Activated B cell treated with CpG ODN at 0.5 μM for 24 hours (primary cell): ENCODE measurements around the gene ALCAM. TPM values are rescaled to one million over a fixed set of nuclear protein-coding genes. Genes with fewer than 3 reads are reported as not detected.

Experiments used
- ATAC-seq: fragments of 200-7000 bp; cut with Tn5 transposase; one replicate; pipeline ENCODE4 v1.10.0; 2021; ENCODE audit warnings: low read depth, mild to moderate bottlenecking, moderate library complexity
- CTCF ChIA-PET: fragments of 350-600 bp; sonication (Branson Sonifier 250); formaldehyde crosslinking; loops from one replicate; lab custom pipeline; 2021; ENCODE audit warnings: antibody characterized with exemption; lab: Charles Lee
- POLR2A ChIA-PET: fragments of 350-600 bp; sonication (Branson Sonifier 250); formaldehyde crosslinking; loops from one replicate; lab custom pipeline; 2021; ENCODE audit warnings: antibody characterized with exemption; lab: Charles Lee
- DNase-seq: peaks from one replicate; pipeline ENCODE4 v3.0.0; 2022
- H3K27ac Mint-ChIP-seq: one replicate; pipeline ENCODE4 v1.8.0; 2020; ENCODE audit warnings: mixed read lengths
- H3K27me3 Mint-ChIP-seq: one replicate; pipeline ENCODE4 v1.8.0; 2021; ENCODE audit warnings: mixed read lengths
- H3K36me3 Mint-ChIP-seq: one replicate; pipeline ENCODE4 v1.8.0; 2021; ENCODE audit warnings: low read depth, mixed read lengths
- H3K4me1 Mint-ChIP-seq: one replicate; pipeline ENCODE4 v1.8.0; 2021; ENCODE audit warnings: mixed read lengths
- H3K4me3 Mint-ChIP-seq: one replicate; pipeline ENCODE4 v1.8.0; 2020; ENCODE audit warnings: mild to moderate bottlenecking, mixed read lengths
- H3K9me3 Mint-ChIP-seq: one replicate; pipeline ENCODE4 v1.8.0; 2020; ENCODE audit warnings: mixed read lengths
- CTCF ChIP-seq: fragments of 200-600 bp; IDR thresholded peaks from one replicate; pipeline ENCODE4 v1.8.0; 2022; ENCODE audit warnings: antibody characterized with exemption, mild to moderate bottlenecking
- intact Hi-C: fragments of 100-400 bp; cut with micrococcal nuclease; formaldehyde crosslinking; loops from one replicate; pipeline ENCODE4 v1.15.1; 2024
- total RNA-seq: library from RNA; stranded (reverse); gene quantifications from 2 replicates; pipeline ENCODE4 v1.2.3, GENCODE V29; 2022

Gene ALCAM
- total RNA-seq, 1 donor from 2014 or later, result 28.5 TPM

- peaks cover 71% of the 10 kb centered on the region for H3K36me3 Mint-ChIP-seq
Observed at GRCh38 chr3:105539897-105540296, 173.2 kb downstream of the ALCAM start.

DNA sequence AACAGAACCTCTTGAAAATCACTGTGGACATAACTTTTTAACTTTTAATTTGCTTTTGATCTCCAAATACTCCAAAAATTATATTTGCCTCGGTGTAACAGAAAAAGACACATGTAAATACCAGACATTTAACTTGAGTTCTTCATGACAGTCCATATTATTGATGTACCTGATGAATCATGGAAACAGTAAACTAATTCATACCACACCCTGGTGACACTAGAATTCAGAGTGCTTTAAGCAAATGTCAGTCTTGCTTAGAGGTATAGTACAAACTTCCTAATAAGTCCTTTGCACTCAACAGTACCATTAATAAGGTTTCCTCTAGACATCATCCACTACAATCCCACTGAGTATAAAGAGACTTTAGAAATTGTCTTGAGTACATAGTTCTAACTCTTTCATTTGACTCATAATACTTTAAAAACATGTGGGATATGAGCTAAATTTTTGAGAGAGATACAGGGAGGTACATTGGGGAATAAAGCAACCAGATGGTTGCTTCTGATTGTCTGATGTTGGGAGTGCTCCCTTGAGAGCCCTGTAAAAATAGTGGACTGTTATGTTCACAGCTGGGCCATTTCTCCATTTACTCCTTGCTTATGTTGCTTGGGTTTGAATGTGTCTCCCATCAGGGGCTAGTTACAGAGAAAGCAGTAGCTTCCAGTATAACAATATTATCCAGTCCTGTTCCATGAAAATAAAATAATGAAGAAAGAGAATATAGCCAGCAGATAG lies 175.7 kb downstream of the ALCAM start:
- Mint-ChIP-seq H3K36me3 (peaks cover 81% of the 10 kb centered on the region), H3K9me3 (no peaks in the 10 kb centered on the region), H3K4me1 (no peaks in the 10 kb centered on the region), H3K4me3 (no peak overlapping the region), H3K27ac (no peak overlapping the region), H3K27me3 (no peaks in the 10 kb centered on the region)
- intact Hi-C loops, result no loop called here
- CTCF ChIA-PET, result no interaction called here
- no peak for TF ChIP-seq CTCF
- POLR2A ChIA-PET, result no interaction called here
- no peak for ATAC-seq
- DNase-seq, result no peak

More at GRCh38 chr3:105539897-105540296, 173.2 kb downstream of the ALCAM start:
- ChIA-PET POLR2A (no interaction called here), CTCF (no interaction called here)
- H3K27me3 Mint-ChIP-seq, result no peaks in the 10 kb centered on the region
- intact Hi-C loops, result no loop called here
- H3K4me1 Mint-ChIP-seq, result no peaks in the 10 kb centered on the region
- ATAC-seq (no peak), DNase-seq (no peak)
- no peak for TF ChIP-seq CTCF
- no peak overlapping the region for H3K27ac Mint-ChIP-seq
- no peaks in the 10 kb centered on the region for H3K9me3 Mint-ChIP-seq
- no peak overlapping the region for H3K4me3 Mint-ChIP-seq

- Mint-ChIP-seq H3K36me3 (peaks cover 89% of the 10 kb centered on the region), H3K9me3 (no peaks in the 10 kb centered on the region), H3K27me3 (no peaks in the 10 kb centered on the region), H3K4me3 (no peak overlapping the region), H3K4me1 (no peaks in the 10 kb centered on the region), H3K27ac (no peak overlapping the region)
- TF ChIP-seq CTCF, result no peak
- ChIA-PET POLR2A (no interaction called here), CTCF (no interaction called here)
- ATAC-seq (no peak), DNase-seq (no peak)
- intact Hi-C loops, result no loop called here
Observed at GRCh38 chr3:105545051-105545450, 178.3 kb downstream of the ALCAM start.

- intact Hi-C loops, result no loop called here
- H3K4me1 Mint-ChIP-seq, result no peaks in the 10 kb centered on the region
- CTCF ChIA-PET, result no interaction called here
- H3K27ac Mint-ChIP-seq, result no peak overlapping the region
- no peak for TF ChIP-seq CTCF
- H3K27me3 Mint-ChIP-seq, result no peaks in the 10 kb centered on the region
- H3K9me3 Mint-ChIP-seq, result no peaks in the 10 kb centered on the region
- H3K36me3 Mint-ChIP-seq, result peaks cover 83% of the 10 kb centered on the region
- no peak for ATAC-seq
- POLR2A ChIA-PET, result no interaction called here
- DNase-seq, result no peak
- no peak overlapping the region for H3K4me3 Mint-ChIP-seq
Observed at GRCh38 chr3:105553851-105554250, 187.1 kb downstream of the ALCAM start.

DNA sequence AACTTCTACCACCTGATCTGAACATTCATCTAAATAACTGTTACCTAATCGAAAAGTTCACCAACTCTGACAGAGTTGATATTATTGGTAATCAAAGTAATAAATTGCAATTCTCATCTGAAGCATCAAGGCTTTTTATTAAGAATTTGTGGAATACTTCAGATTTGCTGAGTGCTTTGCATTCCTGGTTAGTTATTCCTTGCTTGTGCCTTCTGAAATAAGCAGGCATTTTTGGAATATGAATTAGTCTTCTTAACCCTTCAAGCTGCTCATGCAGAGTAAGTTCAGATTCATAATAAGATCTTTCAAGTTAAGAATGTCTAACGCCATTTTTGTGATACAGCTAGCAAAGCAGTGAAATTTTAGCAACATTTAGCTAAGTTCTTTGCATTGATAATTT lies 188.5 kb downstream of the ALCAM start:
- H3K27ac Mint-ChIP-seq, result no peak overlapping the region
- H3K4me3 Mint-ChIP-seq, result no peak overlapping the region
- POLR2A ChIA-PET, result no interaction called here
- H3K36me3 Mint-ChIP-seq, result peaks cover 82% of the 10 kb centered on the region
- no peaks in the 10 kb centered on the region for H3K9me3 Mint-ChIP-seq
- intact Hi-C loops, result no loop called here
- TF ChIP-seq CTCF, result no peak
- no peak for ATAC-seq
- CTCF ChIA-PET, result no interaction called here
- no peaks in the 10 kb centered on the region for H3K4me1 Mint-ChIP-seq
- H3K27me3 Mint-ChIP-seq, result no peaks in the 10 kb centered on the region
- DNase-seq, result no peak
